Trophoblast cell (in vitro differentiated cells and primary cell): ENCODE results near the gene ZNF302. TPM values are rescaled to one million over a fixed set of nuclear protein-coding genes. Genes with fewer than 3 reads are reported as not detected.
A peak's percentile ranks its signal among the peaks of the same experiment; 100 is the strongest.

Experiments
- DNase-seq, 2 donors: peaks; one replicate each; pipeline ENCODE4 v3.0.0-alpha.2; 2016
- H2AFZ ChIP-seq: 2 replicates; pipeline ENCODE4 v1.6.1; 2013; ENCODE audit warnings: low read length, moderate library complexity, mild to moderate bottlenecking; ENCODE audit not compliant: insufficient read depth, poor library complexity
- H2AK5ac ChIP-seq: 2 replicates; pipeline ENCODE4 v1.6.1; 2013; ENCODE audit warnings: mild to moderate bottlenecking, low read length
- H2BK120ac ChIP-seq: 2 replicates; pipeline ENCODE4 v1.6.1; 2013; ENCODE audit warnings: low read length, mild to moderate bottlenecking, moderate library complexity; ENCODE audit not compliant: insufficient read depth, poor library complexity
- H2BK12ac ChIP-seq: 2 replicates; pipeline ENCODE4 v1.6.1; 2013; ENCODE audit warnings: mild to moderate bottlenecking, low read length, moderate library complexity
- H2BK5ac ChIP-seq: 2 replicates; pipeline ENCODE4 v1.6.1; 2013; ENCODE audit warnings: low read length, low read depth, moderate library complexity, mild to moderate bottlenecking; ENCODE audit not compliant: poor library complexity
- H3K14ac ChIP-seq: 2 replicates; pipeline ENCODE4 v1.6.1; 2013; ENCODE audit warnings: mild to moderate bottlenecking, low read length
- H3K18ac ChIP-seq: 2 replicates; pipeline ENCODE4 v1.6.1; 2013; ENCODE audit warnings: mild to moderate bottlenecking, low read length
- H3K23ac ChIP-seq: 2 replicates; pipeline ENCODE4 v1.6.1; 2013; ENCODE audit warnings: low read length
- H3K27ac ChIP-seq: 2 replicates; pipeline ENCODE4 v1.5.1; 2013; ENCODE audit warnings: low read depth, mild to moderate bottlenecking, inconsistent platforms, low read length, moderate library complexity
- H3K27me3 ChIP-seq: 2 replicates; pipeline ENCODE4 v1.6.1; 2013; ENCODE audit warnings: inconsistent platforms, mild to moderate bottlenecking, low read length, moderate library complexity; ENCODE audit not compliant: insufficient read depth
- H3K36me3 ChIP-seq, 2 experiments: 1 replicate in 1 of 2; 2 replicates in 1 of 2; pipeline ENCODE4 v1.6.1; 2013; ENCODE audit warnings: low read length in 2 of 2, mild to moderate bottlenecking in 2 of 2, moderate library complexity in 1 of 2; ENCODE audit not compliant: insufficient read depth in 2 of 2, control insufficient read depth in 1 of 2
- H3K4ac ChIP-seq: 2 replicates; pipeline ENCODE4 v1.6.1; 2013; ENCODE audit warnings: low read depth, mild to moderate bottlenecking, low read length, moderate library complexity
- H3K4me1 ChIP-seq, 2 experiments: 1 replicate in 1 of 2; 2 replicates in 1 of 2; pipeline ENCODE4 v1.6.1; 2013; ENCODE audit warnings: low read length in 2 of 2, mild to moderate bottlenecking in 2 of 2, moderate library complexity in 1 of 2; ENCODE audit not compliant: insufficient read depth in 2 of 2, control insufficient read depth in 1 of 2
- H3K4me2 ChIP-seq: 2 replicates; pipeline ENCODE4 v1.6.1; 2013; ENCODE audit warnings: inconsistent platforms, mild to moderate bottlenecking, low read length, moderate library complexity
- H3K4me3 ChIP-seq: 2 replicates; pipeline ENCODE4 v1.5.1; 2013; ENCODE audit warnings: mild to moderate bottlenecking, low read depth, low read length, inconsistent platforms
- H3K79me1 ChIP-seq: one replicate; pipeline ENCODE4 v1.6.1; 2013; ENCODE audit warnings: low read length
- H3K79me2 ChIP-seq: 2 replicates; pipeline ENCODE4 v1.6.1; 2013; ENCODE audit warnings: low read length, mild to moderate bottlenecking; ENCODE audit not compliant: control insufficient read depth, insufficient read depth, poor library complexity
- H3K9ac ChIP-seq: 2 replicates; pipeline ENCODE4 v1.6.1; 2013; ENCODE audit warnings: mild to moderate bottlenecking, low read length
- H3K9me3 ChIP-seq: 2 replicates; pipeline ENCODE4 v1.6.1; 2013; ENCODE audit warnings: low read depth, mild to moderate bottlenecking, control low read depth, inconsistent platforms, low read length; ENCODE audit not compliant: insufficient read depth
- H4K12ac ChIP-seq: 2 replicates; pipeline ENCODE4 v1.6.1; 2013; ENCODE audit warnings: low read depth, mild to moderate bottlenecking, low read length, moderate library complexity
- H4K8ac ChIP-seq: 2 replicates; pipeline ENCODE4 v1.6.1; 2013; ENCODE audit warnings: low read depth, mild to moderate bottlenecking, low read length, moderate library complexity
- H4K91ac ChIP-seq: one replicate; pipeline ENCODE4 v1.6.1; 2013; ENCODE audit warnings: low read depth, mild to moderate bottlenecking, low read length, moderate library complexity
- WGBS: extraction: QIAGEN DNeasy Blood & Tissue Kit; methylation state at CpG from one replicate; pipeline ENCODE4 v1.1.7; 2013; ENCODE audit warnings: missing lambda C conversion rate; ENCODE audit not compliant: insufficient read length, insufficient coverage; ENCODE audit errors: extremely low coverage; 5-methylcytosine and 5-hydroxymethylcytosine counted together
- polyA plus RNA-seq: library from polyadenylated mRNA; stranded (reverse); fragments of 200-250 nt; gene quantifications from 2 replicates; pipeline ENCODE4 v1.2.3, GENCODE V29; 2013

ZNF302 gene
- 13.2 and 13.9 TPM in 2 replicates for polyA plus RNA-seq

DNA sequence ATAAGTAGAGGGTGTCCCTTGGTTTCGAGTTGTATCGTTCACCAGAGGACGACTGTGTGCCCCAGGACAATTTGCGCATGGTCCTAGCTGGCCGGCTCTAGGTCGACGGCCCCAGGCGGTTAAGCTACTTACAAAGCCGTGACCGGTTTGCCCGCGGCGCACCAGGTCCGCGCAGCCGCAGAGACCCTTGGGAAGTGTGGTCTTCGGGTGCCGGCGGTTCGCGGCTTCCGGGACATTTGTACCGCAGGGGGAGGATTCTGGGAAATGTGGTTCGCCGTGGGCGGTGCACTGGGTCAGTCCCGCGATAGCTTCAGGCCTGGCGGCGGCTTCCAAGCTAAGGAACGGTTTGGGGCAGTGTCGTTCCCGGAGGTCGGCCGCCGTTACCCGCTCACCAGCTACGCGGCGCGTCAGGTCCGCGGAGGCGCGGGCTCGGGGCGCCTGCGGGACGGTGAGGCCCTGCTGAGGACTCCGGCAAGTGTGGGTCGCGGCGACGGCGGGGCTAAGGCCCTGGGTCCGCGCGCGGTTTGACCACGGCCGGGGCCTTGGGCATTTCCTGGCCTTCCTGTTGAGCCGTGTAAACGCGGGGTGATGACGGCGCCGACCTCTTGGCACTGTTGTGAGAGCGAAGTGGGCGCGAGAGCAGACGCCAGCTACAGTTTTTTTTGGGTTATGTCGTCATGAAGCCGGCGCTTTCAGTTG, at the start of gene ZNF302:
Gene ZNF302 (plus strand): TSS at position 293 of the 699 bp plus-strand sequence. CDS start 1,127 bp downstream, outside the sequence.
- Histone ChIP-seq H2BK5ac (peak within 1 kb of the TSS; percentile 72), H3K4me1 (peaks cover 3 to 6% of the 10 kb centered on the region in 2 experiments), H4K12ac (peak within 1 kb of the TSS; percentile 86), H3K4ac (peak within 1 kb of the TSS; percentile 50), H2BK12ac (no peak within 1 kb of the TSS), H3K27me3 (peaks cover 2% of the 10 kb centered on the region), H3K9me3 (peaks cover 10% of the 10 kb centered on the region), H3K4me2 (peak within 1 kb of the TSS; percentile 85), H4K91ac (peak within 1 kb of the TSS; percentile 86), H2AFZ (peak within 1 kb of the TSS; percentile 90), H3K14ac (peak within 1 kb of the TSS; percentile 89), H3K4me3 (peak within 1 kb of the TSS; percentile 95), H3K27ac (peak within 1 kb of the TSS; percentile 94), H2AK5ac (no peak within 1 kb of the TSS), H3K18ac (peak within 1 kb of the TSS; percentile 87), H3K79me2 (peaks cover 8% of the 10 kb centered on the region), H3K9ac (peak within 1 kb of the TSS; percentile 99), H3K79me1 (peaks cover 9% of the 10 kb centered on the region), H3K36me3 (peaks cover 8 to 15% of the 10 kb centered on the region in 2 experiments), H3K23ac (no peak within 1 kb of the TSS), H4K8ac (peak within 1 kb of the TSS; percentile 94), H2BK120ac (peak within 1 kb of the TSS; percentile 62)
- no CpG with 5 or more reads among the region's 74 CpGs for WGBS
- DNase-seq = peak; percentile 98

GRCh38 chr19:34633802-34634201, 43.7 kb upstream of the ZNF302 start:
- no peak overlapping the region for H4K91ac ChIP-seq
- no peak overlapping the region for H2BK120ac ChIP-seq
- H3K27ac ChIP-seq = no peak overlapping the region
- no peaks in the 10 kb centered on the region for H3K27me3 ChIP-seq
- no peak overlapping the region for H3K18ac ChIP-seq
- H3K4me1 ChIP-seq = no peaks in the 10 kb centered on the region
- H2AK5ac ChIP-seq = no peak overlapping the region
- H3K4me2 ChIP-seq = no peak overlapping the region
- H4K12ac ChIP-seq = no peak overlapping the region
- no peaks in the 10 kb centered on the region for H3K79me1 ChIP-seq
- H3K79me2 ChIP-seq = no peaks in the 10 kb centered on the region
- H3K9ac ChIP-seq = no peak overlapping the region
- no CpG with 5 or more reads among the region's 2 CpGs for WGBS
- no peak overlapping the region for H3K23ac ChIP-seq
- no peak overlapping the region for H2AFZ ChIP-seq
- no peak overlapping the region for H2BK12ac ChIP-seq
- no peak overlapping the region for H2BK5ac ChIP-seq
- no peak overlapping the region for H3K14ac ChIP-seq
- H3K4me3 ChIP-seq = no peak overlapping the region
- H3K9me3 ChIP-seq = peaks cover 26% of the 10 kb centered on the region
- H3K36me3 ChIP-seq = no peaks in the 10 kb centered on the region
- no peak for DNase-seq
- no peak overlapping the region for H3K4ac ChIP-seq
- H4K8ac ChIP-seq = no peak overlapping the region

- H3K4me1 ChIP-seq = no peaks in the 10 kb centered on the region
- H3K27me3 ChIP-seq = no peaks in the 10 kb centered on the region
- no peak overlapping the region for H4K8ac ChIP-seq
- H3K79me2 ChIP-seq = no peaks in the 10 kb centered on the region
- no peak overlapping the region for H3K4me2 ChIP-seq
- no peak overlapping the region for H3K23ac ChIP-seq
- H3K36me3 ChIP-seq = no peaks in the 10 kb centered on the region
- H2BK12ac ChIP-seq = no peak overlapping the region
- H3K14ac ChIP-seq = no peak overlapping the region
- no CpG with 5 or more reads among the region's 4 CpGs for WGBS
- no peak overlapping the region for H4K12ac ChIP-seq
- peaks cover 16% of the 10 kb centered on the region for H3K9me3 ChIP-seq
- H2BK5ac ChIP-seq = no peak overlapping the region
- DNase-seq = peak; percentile 41 to 80
- H3K27ac ChIP-seq = no peak overlapping the region
- no peak overlapping the region for H2AFZ ChIP-seq
- no peak overlapping the region for H3K9ac ChIP-seq
- no peak overlapping the region for H2BK120ac ChIP-seq
- H3K18ac ChIP-seq = no peak overlapping the region
- no peak overlapping the region for H3K4me3 ChIP-seq
- H3K4ac ChIP-seq = no peak overlapping the region
- no peaks in the 10 kb centered on the region for H3K79me1 ChIP-seq
- H4K91ac ChIP-seq = no peak overlapping the region
- no peak overlapping the region for H2AK5ac ChIP-seq
Measured at GRCh38 chr19:34639491-34640085, 37.9 kb upstream of the ZNF302 start.

DNA sequence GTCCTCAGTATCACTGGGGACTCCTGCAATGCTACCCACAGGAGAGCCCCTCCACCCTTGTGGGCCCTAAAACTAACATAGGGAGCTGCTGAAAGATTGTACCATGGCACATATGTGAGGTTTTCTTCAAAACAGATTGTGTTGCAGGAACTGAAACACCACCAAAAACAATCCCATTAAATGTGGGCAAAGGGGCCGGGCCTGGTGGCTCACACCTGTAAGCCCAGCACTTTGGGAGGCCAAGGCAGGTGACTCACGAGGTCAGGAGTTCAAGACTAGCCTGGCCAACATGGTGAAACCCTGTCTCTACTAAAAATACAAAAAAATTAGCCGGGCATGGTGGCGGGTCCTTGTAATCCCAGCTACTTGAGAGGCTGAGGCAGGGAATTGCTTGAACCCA, 35.2 kb upstream of the ZNF302 start:
- Histone ChIP-seq H3K23ac (no peak overlapping the region), H2AFZ (no peak overlapping the region), H3K14ac (no peak overlapping the region), H4K91ac (no peak overlapping the region), H3K4me3 (no peak overlapping the region), H2BK12ac (no peak overlapping the region), H3K27me3 (no peaks in the 10 kb centered on the region), H3K79me1 (no peaks in the 10 kb centered on the region), H2BK120ac (no peak overlapping the region), H3K36me3 (no peaks in the 10 kb centered on the region), H4K8ac (no peak overlapping the region), H2AK5ac (no peak overlapping the region), H3K9me3 (peaks cover 25% of the 10 kb centered on the region), H3K4me1 (no peaks in the 10 kb centered on the region), H4K12ac (no peak overlapping the region), H3K79me2 (no peaks in the 10 kb centered on the region), H2BK5ac (no peak overlapping the region), H3K9ac (no peak overlapping the region), H3K4ac (no peak overlapping the region), H3K27ac (no peak overlapping the region), H3K18ac (no peak overlapping the region), H3K4me2 (no peak overlapping the region)
- no peak for DNase-seq
- WGBS = no CpG with 5 or more reads among the region's 4 CpGs
